ENCODE measurements around the gene BTD.
"Not testable (repeated sequence)": the region's sequence is repeated elsewhere in the genome, so short reads cannot be mapped to it uniquely, and the experiment has no call there.

Gene BTD

GRCh38 chr3:15604584-15604983 lies 3.0 kb downstream of the BTD start:
- DNase-seq = not testable (repeated sequence)

- no peak for DNase-seq
Measured at GRCh38 chr3:15606434-15606891, 4.9 kb downstream of the BTD start.

GRCh38 chr3:15610082-15610759 lies 8.7 kb downstream of the BTD start:
- DNase-seq = no peak

- no peak for DNase-seq
Measured at GRCh38 chr3:15611018-15611417, 9.5 kb downstream of the BTD start.

- no peak for DNase-seq
Measured at GRCh38 chr3:15612001-15612400, 10.5 kb downstream of the BTD start.

GRCh38 chr3:15614958-15615357 lies 13.4 kb downstream of the BTD start:
- no peak for DNase-seq

GRCh38 chr3:15616053-15616452 lies 14.5 kb downstream of the BTD start:
- DNase-seq = no peak

- DNase-seq = not testable (repeated sequence)
Measured at GRCh38 chr3:15619659-15620464, 18.3 kb downstream of the BTD start.

- no peak for DNase-seq
Measured at GRCh38 chr3:15623535-15624440, 22.2 kb downstream of the BTD start.

GRCh38 chr3:15628967-15629366 lies 27.4 kb downstream of the BTD start:
- no peak for DNase-seq

GRCh38 chr3:15629860-15630597 lies 28.5 kb downstream of the BTD start:
- DNase-seq = peak; percentile 54

GRCh38 chr3:15630646-15631350 lies 29.3 kb downstream of the BTD start:
- DNase-seq = no peak

GRCh38 chr3:15631426-15632211 lies 30.1 kb downstream of the BTD start:
- no peak for DNase-seq

GRCh38 chr3:15632212-15632580 lies 30.7 kb downstream of the BTD start:
- no peak for DNase-seq

GRCh38 chr3:15633159-15633558 lies 31.6 kb downstream of the BTD start:
- no peak for DNase-seq

- DNase-seq = no peak
Measured at GRCh38 chr3:15633766-15634598, 32.4 kb downstream of the BTD start.

- DNase-seq = no peak
Measured at GRCh38 chr3:15634671-15635070, 33.1 kb downstream of the BTD start.

- no peak for DNase-seq
Measured at GRCh38 chr3:15635121-15635661, 33.6 kb downstream of the BTD start.

- no peak for DNase-seq
Measured at GRCh38 chr3:15636028-15636709, 34.6 kb downstream of the BTD start.
